IMR-90 (cell line): ENCODE results near the gene TUB. TPM values are rescaled to one million over a fixed set of nuclear protein-coding genes. Genes with fewer than 3 reads are reported as not detected.

Source experiments
- ATAC-seq: fragments of 200-7000 bp; cut with Tn5 transposase; 2 replicates; pipeline ENCODE4 v1.9.1; 2020; ENCODE audit warnings: low read depth, mild to moderate bottlenecking, moderate library complexity
- BruUV-seq: library from RNA; stranded (reverse); fragments of 400-500 nt; replicated peaks from 2 replicates; lab custom pipeline; 2021; lab: Mats Ljungman, UMichigan
- CTCF ChIA-PET: fragments of 300-600 bp; formaldehyde crosslinking; extraction: SDS; loops from one replicate; lab custom pipeline; 2021; ENCODE audit warnings: antibody characterized with exemption; lab: Yijun Ruan, JAX
- POLR2A ChIA-PET: fragments of 300-600 bp; sonication (Branson Sonifier 250); formaldehyde crosslinking; loops from one replicate; lab custom pipeline; 2022; ENCODE audit warnings: antibody characterized with exemption; ENCODE audit not compliant: unreplicated experiment; lab: Charles Lee
- DNase-seq: peaks from one replicate; pipeline ENCODE4 v3.0.0; 2013
- H2AFZ ChIP-seq: replicated peaks from 2 replicates; pipeline ENCODE3; 2013; ENCODE audit warnings: low read length, mild to moderate bottlenecking; ENCODE audit not compliant: poor library complexity
- H2AK5ac ChIP-seq: 2 replicates; pipeline ENCODE4 v1.6.1; 2013; ENCODE audit warnings: low read depth, low read length, inconsistent platforms
- H2AK9ac ChIP-seq: replicated peaks from 2 replicates; pipeline ENCODE3; 2013; ENCODE audit warnings: mild to moderate bottlenecking, low read depth, low read length, moderate library complexity; ENCODE audit not compliant: poor library complexity
- H2BK120ac ChIP-seq: 2 replicates; pipeline ENCODE4 v1.6.1; 2013; ENCODE audit warnings: low read depth, low read length, inconsistent platforms
- H2BK15ac ChIP-seq: 3 replicates; pipeline ENCODE4 v1.6.1; 2013; ENCODE audit warnings: low read depth, low read length, inconsistent platforms
- H2BK20ac ChIP-seq: 2 replicates; pipeline ENCODE4 v1.6.1; 2013; ENCODE audit warnings: low read depth, mild to moderate bottlenecking, inconsistent platforms, low read length, moderate library complexity
- H2BK5ac ChIP-seq: 2 replicates; pipeline ENCODE4 v1.6.1; 2013; ENCODE audit warnings: mild to moderate bottlenecking, low read depth, low read length, inconsistent platforms; ENCODE audit not compliant: poor library complexity, severe bottlenecking
- H3K14ac ChIP-seq: replicated peaks from 2 replicates; pipeline ENCODE4 v1.6.1; 2013; ENCODE audit warnings: low read depth, low read length, inconsistent platforms
- H3K18ac ChIP-seq: 2 replicates; pipeline ENCODE4 v1.6.1; 2013; ENCODE audit warnings: low read depth, low read length, control low read depth
- H3K23ac ChIP-seq: 2 replicates; pipeline ENCODE4 v1.6.1; 2013; ENCODE audit warnings: low read depth, low read length, inconsistent platforms
- H3K27ac ChIP-seq: 2 replicates; pipeline ENCODE4 v1.5.1; 2013; ENCODE audit warnings: mild to moderate bottlenecking, control low read depth, low read length; ENCODE audit not compliant: insufficient read depth
- H3K27me3 ChIP-seq: 2 replicates; pipeline ENCODE4 v1.6.1; 2013; ENCODE audit warnings: low read length; ENCODE audit not compliant: control insufficient read depth, insufficient read depth
- H3K36me3 ChIP-seq: 2 replicates; pipeline ENCODE4 v1.6.1; 2013; ENCODE audit warnings: low read length, mixed read lengths; ENCODE audit not compliant: control insufficient read depth, insufficient read depth
- H3K4ac ChIP-seq: 2 replicates; pipeline ENCODE4 v1.6.1; 2013; ENCODE audit warnings: low read depth, low read length, inconsistent platforms
- H3K4me1 ChIP-seq: 2 replicates; pipeline ENCODE4 v1.6.1; 2013; ENCODE audit warnings: low read length, mixed read lengths; ENCODE audit not compliant: control insufficient read depth, insufficient read depth
- H3K4me2 ChIP-seq: 2 replicates; pipeline ENCODE4 v1.6.1; 2013; ENCODE audit warnings: low read depth, mild to moderate bottlenecking, control low read depth, low read length, moderate library complexity
- H3K4me3 ChIP-seq: 2 replicates; pipeline ENCODE4 v1.5.1; 2013; ENCODE audit warnings: low read depth, mild to moderate bottlenecking, control low read depth, low read length, moderate library complexity; ENCODE audit not compliant: insufficient read depth
- H3K56ac ChIP-seq: 2 replicates; pipeline ENCODE4 v1.6.1; 2013; ENCODE audit warnings: low read length, inconsistent platforms; ENCODE audit not compliant: insufficient read depth; ENCODE audit errors: extremely low read depth
- H3K79me1 ChIP-seq, 2 experiments: 2 replicates each; pipeline ENCODE4 v1.6.1; 2013; ENCODE audit warnings: low read length in 2 of 2, inconsistent platforms in 1 of 2, low read depth in 1 of 2
- H3K9ac ChIP-seq: 2 replicates; pipeline ENCODE4 v1.6.1; 2013; ENCODE audit warnings: low read depth, low read length, control low read depth
- H3K9me1 ChIP-seq: 2 replicates; pipeline ENCODE4 v1.6.1; 2013; ENCODE audit warnings: low read length, inconsistent platforms; ENCODE audit not compliant: insufficient read depth
- H3K9me3 ChIP-seq: 2 replicates; pipeline ENCODE4 v1.6.1; 2013; ENCODE audit warnings: low read length; ENCODE audit not compliant: control insufficient read depth, insufficient read depth
- H4K20me1 ChIP-seq: 2 replicates; pipeline ENCODE4 v1.6.1; 2013; ENCODE audit warnings: low read length, inconsistent platforms; ENCODE audit not compliant: insufficient read depth
- H4K5ac ChIP-seq: 2 replicates; pipeline ENCODE4 v1.6.1; 2013; ENCODE audit warnings: mild to moderate bottlenecking, low read depth, low read length, control low read depth
- H4K8ac ChIP-seq, 2 experiments: 2 replicates each; pipeline ENCODE4 v1.6.1; 2013; ENCODE audit warnings: low read depth in 2 of 2, low read length in 2 of 2, control low read depth in 1 of 2, inconsistent platforms in 1 of 2
- H4K91ac ChIP-seq: 2 replicates; pipeline ENCODE4 v1.6.1; 2013; ENCODE audit warnings: low read depth, low read length, inconsistent platforms; ENCODE audit not compliant: insufficient read depth
- BHLHE40 ChIP-seq: fragments of 150-350 bp; IDR thresholded peaks from 2 replicates; pipeline ENCODE4 v1.6.1; 2016; ENCODE audit warnings: mild to moderate bottlenecking, low read depth, low read length
- CTCF ChIP-seq: conservative IDR thresholded peaks from 2 replicates; pipeline ENCODE4 v1.5.1; 2012; ENCODE audit warnings: mild to moderate bottlenecking, low read depth, low read length, improper control_type of control experiment
- ELK1 ChIP-seq: fragments of 150-350 bp; IDR thresholded peaks from 2 replicates; pipeline ENCODE4 v1.6.1; 2016; ENCODE audit warnings: low read depth, mild to moderate bottlenecking, low read length, moderate library complexity, borderline replicate concordance
- MAFK ChIP-seq: IDR thresholded peaks from 2 replicates; pipeline ENCODE4 v1.6.1; 2012; ENCODE audit warnings: low read depth, low read length, improper control_type of control experiment
- MXI1 ChIP-seq: IDR thresholded peaks from 2 replicates; pipeline ENCODE4 v1.6.1; 2012; ENCODE audit warnings: low read depth, mild to moderate bottlenecking, low read length, moderate library complexity, borderline replicate concordance
- NFE2L2 ChIP-seq: fragments of 150-350 bp; IDR thresholded peaks from 2 replicates; pipeline ENCODE4 v1.6.1; 2016; ENCODE audit warnings: low read depth, mild to moderate bottlenecking, low read length
- POLR2A ChIP-seq: IDR thresholded peaks from 2 replicates; pipeline ENCODE4 v1.6.1; 2012; ENCODE audit warnings: mild to moderate bottlenecking, low read depth, low read length
- RAD21 ChIP-seq: IDR thresholded peaks from 2 replicates; pipeline ENCODE4 v1.6.1; 2012; ENCODE audit warnings: low read length, improper control_type of control experiment
- RCOR1 ChIP-seq: IDR thresholded peaks from 2 replicates; pipeline ENCODE4 v1.6.1; 2012; ENCODE audit warnings: mild to moderate bottlenecking, low read length, improper control_type of control experiment; ENCODE audit not compliant: insufficient replicate concordance
- RFX5 ChIP-seq: IDR thresholded peaks from 2 replicates; pipeline ENCODE4 v1.8.0; 2012; ENCODE audit warnings: low read depth, mild to moderate bottlenecking, low read length, moderate library complexity
- SMC3 ChIP-seq: fragments of 150-350 bp; IDR thresholded peaks from 2 replicates; pipeline ENCODE4 v1.6.1; 2016; ENCODE audit warnings: low read depth, mild to moderate bottlenecking, antibody characterized with exemption, low read length, moderate library complexity
- USF2 ChIP-seq: fragments of 150-350 bp; IDR thresholded peaks from 2 replicates; pipeline ENCODE4 v1.6.1; 2017; ENCODE audit warnings: mild to moderate bottlenecking, antibody characterized with exemption, low read length, low read depth
- WGBS, 2 experiments: methylation state at CpG; one replicate each; pipeline versions ENCODE4 v1.1.5 to v1.1.7; 2013; ENCODE audit warnings: missing lambda C conversion rate in 2 of 2; ENCODE audit not compliant: insufficient read length in 1 of 2; ENCODE audit errors: extremely low coverage in 2 of 2; 5-methylcytosine and 5-hydroxymethylcytosine counted together
- dilution Hi-C: fragments of 300-500 bp; cut with HindIII; formaldehyde crosslinking; loops from one replicate; pipeline ENCODE4 v1.14.3; 2018; ENCODE audit warnings: low sequenced_read_pairs; ENCODE audit not compliant: unreplicated experiment
- in situ Hi-C: fragments of 300-500 bp; cut with MboI; formaldehyde crosslinking; loops from 3 replicates; pipeline ENCODE4 v1.14.3; 2019; ENCODE audit warnings: low sequenced_read_pairs, inconsistent platforms, mixed read lengths
- intact Hi-C: fragments of 100-400 bp; cut with micrococcal nuclease; formaldehyde crosslinking; loops from 2 replicates; pipeline ENCODE4 v1.10.0; 2022
- polyA plus RNA-seq, 3 experiments: library from polyadenylated mRNA; depleted of rRNA; stranded (reverse); fragments of >200 nt; gene quantifications; 2 replicates each; pipeline ENCODE4 v1.2.3, GENCODE V29; 2012; ENCODE audit warnings: low replicate concordance in 1 of 3
- total RNA-seq: library from RNA; depleted of rRNA; stranded (reverse); fragments of >200 nt; gene quantifications from 2 replicates; pipeline ENCODE4 v1.2.3, GENCODE V29; 2012

Gene TUB
- total and polyA plus RNA-seq, 2 of the 4 experiments (the other 2 are of a cell fraction), result 11.8 to 12.9 TPM

GRCh38 chr11:8032122-8032521, 48.9 kb upstream of the TUB start:
- CTCF ChIA-PET, result interaction anchor here (1.9 kb wide), 1 partner anchor 26 kb away, joined by 10 read pairs; no protein-coding TSS in a partner anchor
- dilution Hi-C loops, result no loop called here

More at GRCh38 chr11:8032122-8032521, 48.9 kb upstream of the TUB start:
- H2AK5ac ChIP-seq, result peak overlapping the region; percentile 24; the same call in 1 of the 2 replicates
- H3K4ac ChIP-seq, result no peak overlapping the region; the same call in 1 of the 2 replicates
- H3K27ac ChIP-seq, result no peak overlapping the region
- in situ Hi-C loops, result loop anchor here (10.0 kb wide), 1 partner anchor 63 kb away; no protein-coding TSS in a partner anchor
- no peak overlapping the region for H3K9ac ChIP-seq
- no TSS peak for BruUV-seq
- WGBS, 2 experiments, result 100% methylated on average over 3 of the region's 10 CpGs; no CpG with 5 or more reads in 1 of the 2 experiments
- 0 out of 2 replicates have a peak, but pooled peaks cover 1% of the 10 kb centered on the region for H3K4me1 ChIP-seq
- H3K79me1 ChIP-seq, result no peaks in the 10 kb centered on the region
- DNase-seq (no peak), ATAC-seq (no peak)
- no peak overlapping the region for H3K56ac ChIP-seq
- no peaks in the 10 kb centered on the region for H3K36me3 ChIP-seq
- no peaks in the 10 kb centered on the region; the same call in 1 of the 2 replicates for H3K27me3 ChIP-seq
- H2AFZ ChIP-seq, result no peak overlapping the region
- no peak overlapping the region for H4K8ac ChIP-seq
- no peak overlapping the region for H2BK120ac ChIP-seq
- intact Hi-C loops, result no loop called here
- H4K20me1 ChIP-seq, result no peaks in the 10 kb centered on the region
- no peak overlapping the region for H2BK20ac ChIP-seq
- no peak overlapping the region for H4K5ac ChIP-seq
- H3K14ac ChIP-seq, result no peak overlapping the region
- no peak overlapping the region for H3K4me3 ChIP-seq
- H2BK5ac ChIP-seq, result no peak overlapping the region
- no peak overlapping the region for H4K91ac ChIP-seq
- TF ChIP-seq RAD21 (no peak), BHLHE40 (no peak), MXI1 (no peak), MAFK (no peak), POLR2A (no peak), RCOR1 (no peak), USF2 (no peak), ELK1 (no peak), NFE2L2 (no peak), RFX5 (no peak), CTCF (no peak), SMC3 (no peak)
- POLR2A ChIA-PET, result no interaction called here
- H3K4me2 ChIP-seq, result no peak overlapping the region
- no peak overlapping the region for H3K18ac ChIP-seq
- no peaks in the 10 kb centered on the region for H3K9me1 ChIP-seq
- H2AK9ac ChIP-seq, result no peak overlapping the region
- no peak overlapping the region for H2BK15ac ChIP-seq
- no peak overlapping the region for H3K23ac ChIP-seq
- no peaks in the 10 kb centered on the region for H3K9me3 ChIP-seq
